ENCODE data around the gene ZNF148. TPM values are rescaled to one million over a fixed set of nuclear protein-coding genes. Genes with fewer than 3 reads are reported as not detected.

The ZNF148 gene
- total and polyA plus RNA-seq, 2 of the 4 experiments (the other 2 are of a cell fraction): 9.4 to 65.2 TPM

DNA sequence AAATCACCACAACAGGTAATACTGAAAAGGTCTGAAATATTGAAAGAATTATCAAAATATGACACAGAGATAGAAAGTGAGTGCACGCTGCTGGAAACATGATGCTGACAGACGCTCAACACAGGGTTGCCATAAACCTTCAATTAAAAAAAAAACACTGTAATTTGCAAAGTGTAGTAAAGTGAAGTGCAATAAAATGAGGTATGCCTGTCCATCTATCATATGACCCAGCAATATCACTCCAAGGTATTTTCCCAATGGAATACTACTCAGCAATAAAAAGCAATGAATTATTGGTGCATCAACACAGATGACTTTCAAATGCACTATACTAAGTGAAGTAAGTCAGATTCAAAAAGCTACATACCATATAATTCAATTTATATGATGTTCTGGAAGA lies 115.0 kb downstream of the ZNF148 start:
- H4K8ac ChIP-seq (ENCODE audit: low read depth in 2 of 2, low read length in 2 of 2): no peak overlapping the region
- no peak overlapping the region for H3K4me2 ChIP-seq (ENCODE audit: low read depth, low read length)
- no peak overlapping the region for H3K4me3 ChIP-seq (ENCODE audit: insufficient read depth, low read depth, low read length)
- H3K14ac ChIP-seq (replicated peaks; ENCODE audit: low read depth, low read length): no peak overlapping the region
- H3K9ac ChIP-seq (ENCODE audit: low read depth, low read length): no peak overlapping the region
- no peak overlapping the region for H3K4ac ChIP-seq (ENCODE audit: low read depth, low read length)
- H3K36me3 ChIP-seq (ENCODE audit: control insufficient read depth, insufficient read depth, low read length): peaks cover 7% of the 10 kb centered on the region; the same call in 1 of the 2 replicates
- H3K79me1 ChIP-seq (ENCODE audit: low read depth in 1 of 2, low read length in 2 of 2): peaks cover 14 to 22% of the 10 kb centered on the region in 2 experiments
- no peak overlapping the region for H4K91ac ChIP-seq (ENCODE audit: insufficient read depth, low read depth, low read length)
- TF ChIP-seq, protein P1, sequence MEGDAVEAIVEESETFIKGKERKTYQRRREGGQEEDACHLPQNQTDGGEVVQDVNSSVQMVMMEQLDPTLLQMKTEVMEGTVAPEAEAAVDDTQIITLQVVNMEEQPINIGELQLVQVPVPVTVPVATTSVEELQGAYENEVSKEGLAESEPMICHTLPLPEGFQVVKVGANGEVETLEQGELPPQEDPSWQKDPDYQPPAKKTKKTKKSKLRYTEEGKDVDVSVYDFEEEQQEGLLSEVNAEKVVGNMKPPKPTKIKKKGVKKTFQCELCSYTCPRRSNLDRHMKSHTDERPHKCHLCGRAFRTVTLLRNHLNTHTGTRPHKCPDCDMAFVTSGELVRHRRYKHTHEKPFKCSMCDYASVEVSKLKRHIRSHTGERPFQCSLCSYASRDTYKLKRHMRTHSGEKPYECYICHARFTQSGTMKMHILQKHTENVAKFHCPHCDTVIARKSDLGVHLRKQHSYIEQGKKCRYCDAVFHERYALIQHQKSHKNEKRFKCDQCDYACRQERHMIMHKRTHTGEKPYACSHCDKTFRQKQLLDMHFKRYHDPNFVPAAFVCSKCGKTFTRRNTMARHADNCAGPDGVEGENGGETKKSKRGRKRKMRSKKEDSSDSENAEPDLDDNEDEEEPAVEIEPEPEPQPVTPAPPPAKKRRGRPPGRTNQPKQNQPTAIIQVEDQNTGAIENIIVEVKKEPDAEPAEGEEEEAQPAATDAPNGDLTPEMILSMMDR (conservative IDR thresholded peaks at IDR 0.05; ENCODE audit: low read depth, low read length): no peak
- no peak for TF ChIP-seq RCOR1 (IDR thresholded peaks at IDR 0.05; ENCODE audit: insufficient replicate concordance, low read length)
- no peak for TF ChIP-seq MAZ (IDR thresholded peaks at IDR 0.05; ENCODE audit: borderline replicate concordance, low read depth, low read length)
- DNase-seq (no peak), ATAC-seq (ENCODE audit: low read depth) (no peak)
- H2AK5ac ChIP-seq (ENCODE audit: low read depth, low read length): no peak overlapping the region
- H3K27me3 ChIP-seq (ENCODE audit: control insufficient read depth, insufficient read depth, low read length): no peaks in the 10 kb centered on the region
- no peak overlapping the region for H3K27ac ChIP-seq (ENCODE audit: insufficient read depth, low read length)
- no peak overlapping the region for H3K56ac ChIP-seq (ENCODE audit: extremely low read depth, insufficient read depth, low read length)
- whole genome bisulfite sequencing, 2 experiments (ENCODE audit: extremely low coverage in 2 of 2, insufficient read length in 1 of 2): no CpG with 5 or more reads among the region's 2 CpGs
- no peak overlapping the region for H2BK120ac ChIP-seq (ENCODE audit: low read depth, low read length)
- in situ Hi-C loops (cut with MboI; ENCODE audit: low sequenced_read_pairs) (no loop called here), intact Hi-C loops (cut with micrococcal nuclease) (no loop called here), dilution Hi-C loops (cut with HindIII; ENCODE audit: low sequenced_read_pairs, unreplicated experiment) (no loop called here)
- H4K20me1 ChIP-seq (ENCODE audit: insufficient read depth, low read length): 0 out of 2 replicates have a peak, but pooled peaks cover 5% of the 10 kb centered on the region
- H3K4me1 ChIP-seq (ENCODE audit: control insufficient read depth, insufficient read depth, low read length): no peaks in the 10 kb centered on the region
- ChIA-PET POLR2A (ENCODE audit: unreplicated experiment) (no interaction called here), CTCF (no interaction called here)
- H3K9me3 ChIP-seq (ENCODE audit: control insufficient read depth, insufficient read depth, low read length): peaks cover 6% of the 10 kb centered on the region
- no peak overlapping the region for H2BK15ac ChIP-seq (ENCODE audit: low read depth, low read length)
- H2BK20ac ChIP-seq (ENCODE audit: low read depth, low read length): no peak overlapping the region
- no peak overlapping the region for H2AK9ac ChIP-seq (replicated peaks; ENCODE audit: low read depth, low read length, poor library complexity)
- H2BK5ac ChIP-seq (ENCODE audit: low read depth, low read length, poor library complexity, severe bottlenecking): no peak overlapping the region
- no peak overlapping the region for H3K23ac ChIP-seq (ENCODE audit: low read depth, low read length)
- no peak overlapping the region for H4K5ac ChIP-seq (ENCODE audit: low read depth, low read length)
- no TSS peak for BruUV-seq (replicated peaks)
- peaks cover 3% of the 10 kb centered on the region for H3K9me1 ChIP-seq (ENCODE audit: insufficient read depth, low read length)
- H2AFZ ChIP-seq (replicated peaks; ENCODE audit: low read length, poor library complexity): no peak overlapping the region
- H3K18ac ChIP-seq (ENCODE audit: low read depth, low read length): no peak overlapping the region

Measured in IMR-90 (cell line).